Right forelimb (tissue), 1 donor: Measurements from ENCODE around the gene TCP1.
A peak's percentile ranks its signal among the peaks of the same experiment; 100 is the strongest.
"Not testable (repeated sequence)": the region's sequence is repeated elsewhere in the genome, so short reads cannot be mapped to it uniquely, and the experiment has no call there.

Experiments
- DNase-seq: peaks from one replicate; pipeline ENCODE4 v3.0.0-alpha.2; 2018

The TCP1 gene

GRCh38 chr6:159789377-159790148 is at the start of gene TCP1:
TSS of gene TCP1 (minus strand) at chr6:159789602. CDS start at chr6:159789468, 134 bp downstream.
- DNase-seq, result peak; percentile 99

- DNase-seq, result no peak
Measured at GRCh38 chr6:159838020-159838744, 48.8 kb upstream of the TCP1 start.

GRCh38 chr6:159837511-159837910 is 48.1 kb upstream of the TCP1 start:
- no peak for DNase-seq

GRCh38 chr6:159836718-159837490 is 47.5 kb upstream of the TCP1 start:
- no peak for DNase-seq

DNA sequence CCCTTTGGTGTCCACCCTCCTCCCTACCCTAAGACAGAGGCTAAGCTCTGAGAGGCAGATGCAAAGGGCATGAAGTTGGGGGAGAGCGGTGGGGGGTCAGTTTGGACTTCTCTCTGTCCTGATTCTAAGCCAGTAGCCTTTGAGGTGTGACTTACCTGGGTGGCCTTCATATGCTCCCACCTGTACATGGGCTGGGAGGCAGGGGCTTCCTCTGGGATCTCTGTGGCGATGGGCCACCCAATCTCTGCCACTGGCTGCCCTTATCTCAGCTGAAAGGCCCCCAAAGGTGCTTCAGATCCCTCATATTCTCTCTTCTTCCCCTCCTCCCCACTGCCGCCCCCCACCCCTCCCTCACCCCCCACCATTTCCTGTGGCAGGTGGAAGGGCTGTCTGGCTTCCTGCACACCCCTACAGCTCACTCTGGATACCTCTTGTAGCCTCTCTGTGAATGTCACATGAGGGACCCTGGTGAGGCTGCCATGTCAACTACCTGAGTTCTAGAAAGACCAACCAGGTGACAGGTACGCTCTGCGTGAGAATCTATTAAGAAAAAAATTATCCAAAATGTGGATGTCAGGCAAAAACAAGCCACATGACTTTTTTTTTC is 44.7 kb upstream of the TCP1 start:
- DNase-seq, result peak; percentile 33

DNA sequence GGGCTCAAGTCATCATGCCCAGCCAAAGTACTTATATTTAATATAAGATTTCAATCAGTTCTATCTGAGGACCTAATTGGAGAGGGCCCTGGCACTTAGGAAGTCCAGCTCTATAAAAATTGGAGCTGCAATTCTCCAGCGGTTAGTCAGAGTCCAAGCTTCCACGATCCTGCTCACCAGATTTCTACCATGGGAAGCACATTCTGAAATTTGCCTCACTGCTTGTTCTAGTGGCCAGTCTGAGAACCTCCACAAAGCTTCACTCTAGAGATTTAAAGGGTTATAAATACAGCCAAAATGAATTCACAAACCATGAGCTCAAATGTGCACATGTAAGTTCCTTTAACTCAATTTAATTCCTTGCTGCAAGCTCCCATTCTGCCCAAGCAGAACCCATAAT is 44.2 kb upstream of the TCP1 start:
- peak; percentile 2 for DNase-seq

- peak; percentile 4 for DNase-seq
Measured at GRCh38 chr6:159832946-159833345, 43.5 kb upstream of the TCP1 start.

GRCh38 chr6:159831373-159831679 is 41.9 kb upstream of the TCP1 start:
- DNase-seq, result no peak

DNA sequence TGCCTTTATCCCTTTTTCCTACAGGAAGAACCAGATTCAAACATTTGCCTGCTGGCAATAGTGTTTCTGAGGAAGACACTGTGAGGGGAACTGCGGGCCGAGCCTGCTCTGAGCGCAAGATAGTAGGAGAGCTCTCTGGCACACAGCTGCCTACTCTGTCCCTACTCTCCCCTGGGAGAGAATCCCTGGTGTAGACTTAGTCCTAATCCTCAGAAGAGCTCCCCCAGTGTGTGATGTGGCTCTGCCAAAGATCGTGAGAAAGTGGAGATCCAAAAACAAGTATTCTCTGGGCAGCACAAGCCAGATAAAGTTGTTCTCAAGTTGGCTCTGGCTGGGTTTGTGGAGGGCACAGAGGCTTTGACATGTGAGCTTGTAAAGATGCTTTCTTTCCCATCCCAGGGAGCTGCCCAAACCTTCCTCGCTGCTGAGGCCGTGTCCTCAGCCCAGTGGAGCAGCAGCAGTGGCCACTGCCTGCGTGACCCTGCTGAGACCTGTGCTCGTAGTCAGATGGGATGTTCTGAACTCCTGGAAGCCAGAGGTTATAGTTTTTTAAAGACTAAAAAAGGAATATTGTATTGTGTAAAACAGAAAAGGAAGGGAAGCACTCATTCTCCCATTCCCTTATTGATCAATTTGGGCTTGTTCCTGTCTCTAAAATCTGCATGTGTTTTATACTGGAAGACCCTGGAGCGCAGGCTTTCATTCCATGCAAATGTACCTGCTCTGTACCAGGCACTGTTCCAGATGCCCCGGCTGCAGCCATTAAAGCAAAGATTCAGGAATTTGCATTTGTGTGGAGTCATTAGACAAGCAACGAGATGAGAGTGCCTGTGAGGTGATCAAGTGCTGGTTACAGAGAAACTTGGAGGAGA is 41.3 kb upstream of the TCP1 start:
- DNase-seq, result peak; percentile 15

DNA sequence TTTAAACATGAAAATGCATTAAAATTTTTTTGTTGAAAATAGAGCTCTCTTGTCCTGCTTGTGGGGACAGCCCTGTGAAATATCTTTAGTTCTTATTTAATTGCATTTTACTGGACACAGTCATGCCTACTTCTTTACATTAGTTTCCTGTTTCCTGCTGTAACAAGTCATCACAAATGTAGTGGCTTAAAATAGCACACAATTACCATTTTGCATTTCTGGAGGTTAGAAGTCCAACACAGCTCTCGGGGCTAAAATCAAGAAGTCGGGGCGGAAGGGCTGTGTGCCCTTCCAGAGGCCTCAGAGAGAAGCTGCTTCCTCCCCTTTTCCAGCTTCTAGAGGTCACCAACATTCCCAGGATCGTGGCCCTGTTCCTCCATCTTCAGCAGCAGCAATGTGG is 40.1 kb upstream of the TCP1 start:
- DNase-seq, result peak; percentile 17

- no peak for DNase-seq
Measured at GRCh38 chr6:159828074-159828473, 38.7 kb upstream of the TCP1 start.

- DNase-seq, result no peak
Measured at GRCh38 chr6:159826968-159827647, 37.7 kb upstream of the TCP1 start.

- no peak for DNase-seq
Measured at GRCh38 chr6:159826004-159826403, 36.6 kb upstream of the TCP1 start.

- DNase-seq, result not testable (repeated sequence)
Measured at GRCh38 chr6:159824690-159825089, 35.3 kb upstream of the TCP1 start.

GRCh38 chr6:159823953-159824352 is 34.6 kb upstream of the TCP1 start:
- DNase-seq, result no peak

- DNase-seq, result no peak
Measured at GRCh38 chr6:159821726-159822125, 32.3 kb upstream of the TCP1 start.

GRCh38 chr6:159821122-159821521 is 31.7 kb upstream of the TCP1 start:
- no peak for DNase-seq

DNA sequence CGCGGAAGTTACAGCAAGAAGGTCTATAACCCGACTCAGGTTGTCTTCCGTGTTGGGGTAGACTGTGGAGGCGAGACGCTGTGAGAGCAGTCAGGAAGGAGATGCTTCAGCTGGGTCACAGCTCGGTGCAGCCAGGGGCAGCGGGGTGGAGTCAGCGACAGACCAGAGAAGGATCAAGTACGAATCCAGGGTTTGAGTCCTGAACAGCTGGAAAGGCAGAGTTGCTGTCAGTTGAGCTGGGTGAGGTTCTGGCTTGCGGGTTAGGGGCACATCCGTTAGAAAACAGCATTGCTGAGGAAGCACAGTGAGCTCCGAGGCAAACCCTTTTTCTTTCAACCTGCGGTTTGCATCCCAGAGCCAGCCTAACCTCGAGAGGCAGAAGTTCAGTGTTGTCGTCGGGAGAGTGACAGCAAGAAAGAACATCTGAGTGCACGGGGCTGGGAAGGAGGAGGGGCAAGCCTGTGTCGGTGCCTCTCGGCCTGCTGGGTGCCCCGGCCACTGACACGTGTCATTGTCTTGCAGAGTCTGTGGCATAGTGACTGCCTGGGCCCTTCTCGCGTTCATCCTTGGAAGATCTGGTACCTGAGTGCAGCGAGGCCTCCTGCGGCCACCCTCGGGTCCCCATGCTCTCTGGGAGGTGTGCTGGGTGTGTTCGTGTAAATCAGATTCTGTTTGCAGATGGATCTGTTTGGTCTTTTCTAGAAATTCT is 30.7 kb upstream of the TCP1 start:
- DNase-seq, result peak; percentile 40

GRCh38 chr6:159819098-159819497 is 29.7 kb upstream of the TCP1 start:
- DNase-seq, result peak; percentile 39

DNA sequence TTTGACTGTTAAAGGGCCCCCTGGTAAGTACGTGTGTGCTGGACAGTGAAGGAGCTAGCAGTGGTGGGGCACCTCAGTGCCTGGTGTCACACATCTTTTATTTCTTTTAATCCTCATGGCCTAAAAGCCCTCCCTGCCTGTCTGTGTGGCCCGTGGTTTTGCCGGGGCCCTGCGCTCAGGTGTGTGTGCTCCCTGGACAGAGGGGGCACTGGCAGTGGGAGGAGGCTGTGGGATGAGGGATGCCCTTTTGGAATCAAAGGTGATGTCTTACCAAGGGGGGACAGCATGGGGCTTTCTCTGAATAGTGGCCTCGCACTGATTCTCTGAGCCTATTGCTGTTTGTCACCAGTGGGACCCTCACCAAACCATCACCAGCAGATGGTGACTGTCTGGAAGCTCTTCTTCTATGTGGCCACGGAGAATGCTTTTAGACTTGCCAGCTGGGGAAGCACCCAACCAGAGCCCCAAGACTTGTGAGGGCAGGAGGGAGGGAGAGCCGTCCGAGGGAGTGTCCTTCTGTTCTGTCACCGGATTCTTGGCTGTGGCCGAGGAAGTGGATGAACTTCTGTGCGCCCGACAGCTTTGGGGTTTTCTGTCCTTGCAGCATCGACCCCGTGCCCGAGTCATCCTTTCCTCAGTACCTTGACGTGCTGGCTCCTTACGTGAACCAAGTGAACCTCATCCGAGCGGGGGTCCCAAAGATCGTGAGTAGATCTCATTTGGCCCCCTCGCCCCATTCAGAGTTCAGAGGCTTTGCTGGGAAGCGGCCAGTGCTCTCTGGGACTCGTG is 28.7 kb upstream of the TCP1 start:
- DNase-seq, result no peak
